Neural progenitor cell (in vitro differentiated cells): Measurements from ENCODE around the gene NEU4. TPM values are rescaled to one million over a fixed set of nuclear protein-coding genes. Genes with fewer than 3 reads are reported as not detected.

Experiments used
- DNase-seq: peaks from one replicate; pipeline ENCODE4 v3.0.0-alpha.2; 2016; ENCODE audit warnings: low spot score
- H2AFZ ChIP-seq: fragments of 200-600 bp; sonication (generic); replicated peaks from 2 replicates; pipeline ENCODE4 v1.6.1; 2016; ENCODE audit warnings: antibody characterized with exemption
- H3F3A ChIP-seq: fragments of 200-600 bp; sonication (generic); 2 replicates; pipeline ENCODE4 v1.6.1; 2016; ENCODE audit warnings: antibody characterized with exemption, low read depth
- H3K27ac ChIP-seq: fragments of 200-600 bp; sonication (generic); 2 replicates; pipeline ENCODE4 v1.5.1; 2016; ENCODE audit warnings: mild to moderate bottlenecking
- H3K27me3 ChIP-seq: fragments of 200-600 bp; sonication (generic); 2 replicates; pipeline ENCODE4 v1.6.1; 2016; ENCODE audit warnings: mild to moderate bottlenecking, moderate library complexity
- H3K36me3 ChIP-seq: fragments of 200-600 bp; sonication (generic); 2 replicates; pipeline ENCODE4 v1.5.1; 2016
- H3K4me1 ChIP-seq: fragments of 200-600 bp; sonication (generic); 2 replicates; pipeline ENCODE4 v1.6.1; 2016; ENCODE audit warnings: mixed run types
- H3K4me2 ChIP-seq: fragments of 200-600 bp; sonication (generic); 2 replicates; pipeline ENCODE4 v1.6.1; 2016
- H3K4me3 ChIP-seq: fragments of 200-600 bp; sonication (generic); 2 replicates; pipeline ENCODE4 v1.5.1; 2016
- H3K79me2 ChIP-seq: fragments of 200-600 bp; sonication (generic); 2 replicates; pipeline ENCODE4 v1.6.1; 2016; ENCODE audit warnings: low read depth
- H3K9ac ChIP-seq: fragments of 200-600 bp; sonication (generic); 2 replicates; pipeline ENCODE4 v1.6.1; 2016
- H3K9me3 ChIP-seq: fragments of 200-600 bp; sonication (generic); 2 replicates; pipeline ENCODE4 v1.5.1; 2016; ENCODE audit warnings: low read depth
- H4K20me1 ChIP-seq: fragments of 200-600 bp; sonication (generic); 2 replicates; pipeline ENCODE4 v1.6.1; 2016; ENCODE audit warnings: low read depth
- H3K27ac Mint-ChIP-seq: 3 replicates; pipeline ENCODE4 v1.8.0; 2021; ENCODE audit warnings: mixed read lengths
- H3K27me3 Mint-ChIP-seq: 2 replicates; pipeline ENCODE4 v1.8.0; 2022; ENCODE audit warnings: low read depth, mild to moderate bottlenecking, inconsistent platforms, moderate library complexity, mixed read lengths; ENCODE audit not compliant: insufficient read depth
- H3K36me3 Mint-ChIP-seq: 3 replicates; pipeline ENCODE4 v1.8.0; 2021; ENCODE audit warnings: mixed read lengths
- H3K4me1 Mint-ChIP-seq: 3 replicates; pipeline ENCODE4 v1.8.0; 2021; ENCODE audit warnings: mixed read lengths
- H3K4me3 Mint-ChIP-seq: 3 replicates; pipeline ENCODE4 v1.8.0; 2021; ENCODE audit warnings: mild to moderate bottlenecking, moderate library complexity, mixed read lengths
- H3K9me3 Mint-ChIP-seq: 3 replicates; pipeline ENCODE4 v1.8.0; 2020; ENCODE audit warnings: mixed read lengths
- EZH2 ChIP-seq: fragments of 200-600 bp; sonication (generic); IDR thresholded peaks from 2 replicates; pipeline ENCODE4 v1.6.1; 2017; ENCODE audit warnings: antibody characterized with exemption, mild to moderate bottlenecking, moderate library complexity
- EZH2phosphoT487 ChIP-seq: fragments of 200-600 bp; sonication (generic); IDR thresholded peaks from 2 replicates; pipeline ENCODE4 v1.6.1; 2017; ENCODE audit warnings: antibody characterized with exemption
- total RNA-seq: library from RNA; depleted of rRNA; stranded (reverse); fragments of >200 nt; gene quantifications from 2 replicates; pipeline ENCODE4 v1.2.3, GENCODE V29; 2015; ENCODE audit warnings: low replicate concordance
- TF ChIP-seq, protein P1 (sequence below): fragments of 200-600 bp; sonication (generic); IDR thresholded peaks from 2 replicates; pipeline ENCODE4 v1.5.1; 2017; ENCODE audit warnings: antibody characterized with exemption, mild to moderate bottlenecking

Gene NEU4
- total RNA-seq, 1 donor from 2014 or later, result not detected

- peak; percentile 94 for DNase-seq
- Histone ChIP-seq H3K27me3 (no peaks in the 10 kb centered on the region), H3F3A (peaks cover 26% of the 10 kb centered on the region), H3K4me2 (peak overlapping the region; percentile 65), H4K20me1 (no peaks in the 10 kb centered on the region), H3K9ac (no peak overlapping the region), H3K9me3 (no peaks in the 10 kb centered on the region), H2AFZ (no peak overlapping the region), H3K4me3 (no peak overlapping the region), H3K79me2 (no peaks in the 10 kb centered on the region), H3K36me3 (no peaks in the 10 kb centered on the region), H3K4me1 (peaks cover 35% of the 10 kb centered on the region), H3K27ac (peak overlapping the region; percentile 80)
- Mint-ChIP-seq H3K27me3 (peaks cover 11% of the 10 kb centered on the region), H3K36me3 (no peaks in the 10 kb centered on the region), H3K9me3 (no peaks in the 10 kb centered on the region), H3K4me1 (peaks cover 29% of the 10 kb centered on the region), H3K4me3 (peak overlapping the region; percentile 6), H3K27ac (peak overlapping the region; percentile 99)
- TF ChIP-seq EZH2 (no peak), EZH2phosphoT487 (no peak)
- TF ChIP-seq, protein P1, sequence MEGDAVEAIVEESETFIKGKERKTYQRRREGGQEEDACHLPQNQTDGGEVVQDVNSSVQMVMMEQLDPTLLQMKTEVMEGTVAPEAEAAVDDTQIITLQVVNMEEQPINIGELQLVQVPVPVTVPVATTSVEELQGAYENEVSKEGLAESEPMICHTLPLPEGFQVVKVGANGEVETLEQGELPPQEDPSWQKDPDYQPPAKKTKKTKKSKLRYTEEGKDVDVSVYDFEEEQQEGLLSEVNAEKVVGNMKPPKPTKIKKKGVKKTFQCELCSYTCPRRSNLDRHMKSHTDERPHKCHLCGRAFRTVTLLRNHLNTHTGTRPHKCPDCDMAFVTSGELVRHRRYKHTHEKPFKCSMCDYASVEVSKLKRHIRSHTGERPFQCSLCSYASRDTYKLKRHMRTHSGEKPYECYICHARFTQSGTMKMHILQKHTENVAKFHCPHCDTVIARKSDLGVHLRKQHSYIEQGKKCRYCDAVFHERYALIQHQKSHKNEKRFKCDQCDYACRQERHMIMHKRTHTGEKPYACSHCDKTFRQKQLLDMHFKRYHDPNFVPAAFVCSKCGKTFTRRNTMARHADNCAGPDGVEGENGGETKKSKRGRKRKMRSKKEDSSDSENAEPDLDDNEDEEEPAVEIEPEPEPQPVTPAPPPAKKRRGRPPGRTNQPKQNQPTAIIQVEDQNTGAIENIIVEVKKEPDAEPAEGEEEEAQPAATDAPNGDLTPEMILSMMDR, result no peak
Observed at GRCh38 chr2:241771286-241772062, 37.5 kb upstream of the NEU4 start.

- peak overlapping the region; percentile 6 for H3K4me3 Mint-ChIP-seq
- peak overlapping the region; percentile 75 for H3K27ac ChIP-seq
Observed at GRCh38 chr2:241772063-241772499, 36.9 kb upstream of the NEU4 start.

DNA sequence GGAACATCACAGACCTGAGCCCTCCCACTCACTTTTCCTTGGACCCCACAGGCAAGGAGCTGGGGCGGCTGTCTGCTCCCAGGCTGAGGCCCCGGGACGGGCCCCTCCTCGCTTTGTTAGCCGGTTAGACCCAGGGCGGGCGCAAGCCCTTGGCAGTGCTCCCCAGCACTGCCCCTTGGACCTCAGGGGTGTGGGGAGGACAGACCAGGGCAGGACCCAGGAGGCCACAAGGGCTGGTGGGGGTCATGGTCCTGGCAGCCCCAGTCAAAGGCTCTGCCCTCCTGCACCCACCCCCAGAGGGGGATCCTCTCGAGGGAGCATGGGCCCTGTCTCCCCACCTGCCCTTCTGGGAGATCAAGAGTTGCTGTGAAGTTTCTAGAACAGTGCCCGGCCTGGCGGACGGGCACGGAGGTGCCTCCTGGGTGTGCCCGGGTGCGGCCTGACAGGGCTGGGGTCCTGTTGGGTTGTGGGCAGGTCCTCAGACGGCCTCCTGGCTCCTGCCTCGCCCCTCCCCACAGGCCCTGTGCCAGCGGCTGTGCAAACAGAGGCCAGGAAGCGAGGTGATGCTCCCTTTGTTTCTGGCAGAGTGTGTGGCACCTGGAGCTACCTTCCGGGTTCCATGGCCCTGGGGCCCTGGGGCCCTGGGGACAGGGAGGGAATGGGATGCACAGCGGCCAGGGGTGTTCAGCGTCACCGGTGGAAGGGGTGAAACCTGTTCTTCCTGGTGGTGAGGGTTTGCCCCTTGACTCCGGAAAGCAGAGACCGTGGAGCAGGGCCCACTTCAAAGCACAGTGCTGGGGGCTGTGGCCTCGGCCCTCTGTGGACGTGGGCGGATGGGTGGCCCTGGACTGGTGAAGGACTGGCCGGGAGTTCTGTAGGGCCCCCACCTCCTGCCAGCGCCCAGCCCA lies 35.2 kb upstream of the NEU4 start:
- no peaks in the 10 kb centered on the region for H3K9me3 Mint-ChIP-seq
- TF ChIP-seq EZH2phosphoT487 (no peak), EZH2 (no peak)
- TF ChIP-seq, protein P1, result no peak
- H4K20me1 ChIP-seq, result no peaks in the 10 kb centered on the region
- H3K27ac Mint-ChIP-seq, result no peak overlapping the region
- H3K9ac ChIP-seq, result no peak overlapping the region
- H3K27ac ChIP-seq, result no peak overlapping the region
- no peaks in the 10 kb centered on the region for H3K79me2 ChIP-seq
- no peaks in the 10 kb centered on the region for H3K9me3 ChIP-seq
- peaks cover 31% of the 10 kb centered on the region for H3K4me1 Mint-ChIP-seq
- no peak overlapping the region for H3K4me3 ChIP-seq
- H3F3A ChIP-seq, result peaks cover 26% of the 10 kb centered on the region
- no peaks in the 10 kb centered on the region for H3K36me3 ChIP-seq
- H3K36me3 Mint-ChIP-seq, result no peaks in the 10 kb centered on the region
- no peak overlapping the region for H3K4me2 ChIP-seq
- H3K27me3 Mint-ChIP-seq, result peaks cover 11% of the 10 kb centered on the region
- no peak for DNase-seq
- H3K4me1 ChIP-seq, result peaks cover 44% of the 10 kb centered on the region
- H2AFZ ChIP-seq, result no peak overlapping the region
- H3K4me3 Mint-ChIP-seq, result no peak overlapping the region
- no peaks in the 10 kb centered on the region for H3K27me3 ChIP-seq

More at GRCh38 chr2:241772063-241772499, 36.9 kb upstream of the NEU4 start:
- Mint-ChIP-seq H3K9me3 (no peaks in the 10 kb centered on the region), H3K27ac (peak overlapping the region; percentile 99), H3K36me3 (no peaks in the 10 kb centered on the region), H3K4me1 (peaks cover 29% of the 10 kb centered on the region), H3K27me3 (peaks cover 11% of the 10 kb centered on the region)
- Histone ChIP-seq H3K79me2 (no peaks in the 10 kb centered on the region), H3K4me3 (no peak overlapping the region), H4K20me1 (no peaks in the 10 kb centered on the region), H3K4me1 (peaks cover 36% of the 10 kb centered on the region), H3K9ac (no peak overlapping the region), H3K36me3 (no peaks in the 10 kb centered on the region), H3K4me2 (peak overlapping the region; percentile 65), H2AFZ (no peak overlapping the region), H3K9me3 (no peaks in the 10 kb centered on the region), H3F3A (peaks cover 26% of the 10 kb centered on the region), H3K27me3 (no peaks in the 10 kb centered on the region)
- no peak for DNase-seq
- TF ChIP-seq EZH2 (no peak), EZH2phosphoT487 (no peak)
- TF ChIP-seq, protein P1, result no peak
